ENCODE results near the gene IVL. TPM values are rescaled to one million over a fixed set of nuclear protein-coding genes. Genes with fewer than 3 reads are reported as not detected.
A peak's percentile ranks its signal among the peaks of the same experiment; 100 is the strongest.

Gene IVL
- 0.64 and 0.86 TPM in 2 replicates for polyA plus RNA-seq (2012; rRNA removed)
- 0.42 TPM in 2 replicates for polyA plus RNA-seq (2012; cell fraction: cytosol; rRNA removed)
- polyA plus RNA-seq (2012; cell fraction: nucleus; rRNA removed), result 0.83 and 1.1 TPM in 2 replicates

GRCh38 chr1:152907686-152908601 is at the start of gene IVL:
Gene IVL, plus strand, starts transcription at chr1:152908546. Its CDS starts 1,252 bp downstream, at chr1:152909798.
- TF ChIP-seq EP300 (IDR thresholded peaks at IDR 0.05; ENCODE audit: borderline replicate concordance in 1 of 2, low read depth in 1 of 2, low read length in 1 of 2), result no peak
- peak; percentile 50; the same call in 1 of the 2 replicates for TF ChIP-seq PBX3 (IDR thresholded peaks at IDR 0.05)
- H3K79me2 ChIP-seq (ENCODE audit: insufficient read depth), result no peaks in the 10 kb centered on the region
- H3K9ac ChIP-seq, result peak within 1 kb of the TSS; percentile 71; the same call in 1 of the 2 replicates
- no peaks in the 10 kb centered on the region for H3K27me3 ChIP-seq (ENCODE audit: insufficient read depth)
- peak within 1 kb of the TSS in 1 of 2 experiments; percentile 99; a peak in 2 of 4 replicates for H3K27ac ChIP-seq (ENCODE audit: low read depth in 2 of 2, low read length in 1 of 2)
- WGBS (ENCODE audit: low lambda C conversion rate), result 26% methylated on average over 4 of the region's 4 CpGs
- H3K4me2 ChIP-seq, result peak within 1 kb of the TSS; percentile 61
- peaks cover 0 to 30% of the 10 kb centered on the region in 2 experiments; a peak in 2 of 4 replicates for H3K4me1 ChIP-seq (ENCODE audit: control insufficient read depth in 1 of 2, insufficient read depth in 2 of 2, low read depth in 1 of 2, low read length in 1 of 2)
- no peaks in the 10 kb centered on the region for H3K36me3 ChIP-seq (replicated peaks in 1 of 2; ENCODE audit: control insufficient read depth in 1 of 2, insufficient read depth in 2 of 2, low read length in 1 of 2)
- ChIA-PET POLR2A (no interaction called here), CTCF (no interaction called here)
- H3K9me2 ChIP-seq, result no peaks in the 10 kb centered on the region
- peaks cover 35% of the 10 kb centered on the region for H3F3A ChIP-seq (replicated peaks; ENCODE audit: insufficient read depth)
- DNase-seq, result no peak
- H2AFZ ChIP-seq (ENCODE audit: low read depth), result peak within 1 kb of the TSS; percentile 73
- H3K4me3 ChIP-seq (ENCODE audit: low read depth in 2 of 2, low read length in 1 of 2), result no peak within 1 kb of the TSS; a peak in 1 of 4 replicates
- H3K9me3 ChIP-seq, result no peaks in the 10 kb centered on the region
- no peaks in the 10 kb centered on the region for H4K20me1 ChIP-seq (ENCODE audit: insufficient read depth)

GRCh38 chr1:152859696-152860095 is 48.6 kb upstream of the IVL start, which contains the start of gene LCE7A:
Gene LCE7A, plus strand, starts transcription at chr1:152859996. Its CDS starts 702 bp downstream, at chr1:152860698.
- 2% methylated on average over 3 of the region's 3 CpGs for WGBS (ENCODE audit: low lambda C conversion rate)
- no peak within 1 kb of the TSS for H3K4me2 ChIP-seq
- no peaks in the 10 kb centered on the region; the same call in 1 of the 2 replicates for H3K27me3 ChIP-seq (ENCODE audit: insufficient read depth)
- no peaks in the 10 kb centered on the region for H3K79me2 ChIP-seq (ENCODE audit: insufficient read depth)
- no peaks in the 10 kb centered on the region for H3K9me2 ChIP-seq
- no peaks in the 10 kb centered on the region for H3K36me3 ChIP-seq (replicated peaks in 1 of 2; ENCODE audit: control insufficient read depth in 1 of 2, insufficient read depth in 2 of 2, low read length in 1 of 2)
- H2AFZ ChIP-seq (ENCODE audit: low read depth), result no peak within 1 kb of the TSS
- ChIA-PET POLR2A (no interaction called here), CTCF (interaction anchor here (0.6 to 2.7 kb wide), 3 partner anchors 10 to 451 kb away, joined by 4 to 12 read pairs (median 5); no protein-coding TSS in a partner anchor)
- DNase-seq, result no peak
- TF ChIP-seq TCF12 (IDR thresholded peaks at IDR 0.05) (no peak), MXI1 (IDR thresholded peaks at IDR 0.05; ENCODE audit: low read depth, low read length) (no peak), FOXM1 (IDR thresholded peaks at IDR 0.05; ENCODE audit: low read depth) (no peak), GABPA (IDR thresholded peaks at IDR 0.05; ENCODE audit: low read depth) (no peak)
- no peak within 1 kb of the TSS for H3K4me3 ChIP-seq (ENCODE audit: low read depth in 2 of 2, low read length in 1 of 2)
- H3K9ac ChIP-seq, result no peak within 1 kb of the TSS
- H3K27ac ChIP-seq (ENCODE audit: low read depth in 2 of 2, low read length in 1 of 2), result no peak within 1 kb of the TSS
- no peaks in the 10 kb centered on the region for H3K9me3 ChIP-seq
- no peaks in the 10 kb centered on the region for H4K20me1 ChIP-seq (ENCODE audit: insufficient read depth)
- no peaks in the 10 kb centered on the region for H3K4me1 ChIP-seq (ENCODE audit: control insufficient read depth in 1 of 2, insufficient read depth in 2 of 2, low read depth in 1 of 2, low read length in 1 of 2)
- H3F3A ChIP-seq (replicated peaks; ENCODE audit: insufficient read depth), result no peaks in the 10 kb centered on the region

- CTCF ChIA-PET, result interaction anchor here (0.6 to 2.7 kb wide), 2 partner anchors 10 to 451 kb away, joined by 4 to 12 read pairs; no protein-coding TSS in a partner anchor
- no peak for DNase-seq
- 4% methylated on average over 3 of the region's 3 CpGs for WGBS (ENCODE audit: low lambda C conversion rate)
- no peak for TF ChIP-seq YY1 (IDR thresholded peaks at IDR 0.05; ENCODE audit: low read depth)
- no peak for TF ChIP-seq REST (IDR thresholded peaks at IDR 0.05; ENCODE audit: low read depth, low read length)
- no peak for TF ChIP-seq CTCF (IDR thresholded peaks at IDR 0.05)
- no peak for TF ChIP-seq EZH2phosphoT487 (IDR thresholded peaks at IDR 0.05; ENCODE audit: borderline replicate concordance, low read depth)
- TF ChIP-seq NFIC (IDR thresholded peaks at IDR 0.05; ENCODE audit: borderline replicate concordance), result no peak
- no peak for TF ChIP-seq CHD2 (IDR thresholded peaks at IDR 0.05; ENCODE audit: low read length, partially characterized antibody)
Observed at GRCh38 chr1:152860129-152860528, 48.2 kb upstream of the IVL start.

More at GRCh38 chr1:152860129-152860528, 48.2 kb upstream of the IVL start:
- H3K4me1 ChIP-seq (ENCODE audit: control insufficient read depth in 1 of 2, insufficient read depth in 2 of 2, low read depth in 1 of 2, low read length in 1 of 2), result no peaks in the 10 kb centered on the region
- no peaks in the 10 kb centered on the region for H3K79me2 ChIP-seq (ENCODE audit: insufficient read depth)
- H3K36me3 ChIP-seq (replicated peaks in 1 of 2; ENCODE audit: control insufficient read depth in 1 of 2, insufficient read depth in 2 of 2, low read length in 1 of 2), result no peaks in the 10 kb centered on the region
- no peaks in the 10 kb centered on the region for H3F3A ChIP-seq (replicated peaks; ENCODE audit: insufficient read depth)
- no peak overlapping the region for H2AFZ ChIP-seq (ENCODE audit: low read depth)
- H3K27ac ChIP-seq (ENCODE audit: low read depth in 2 of 2, low read length in 1 of 2), result no peak overlapping the region
- H3K9ac ChIP-seq, result no peak overlapping the region
- H3K27me3 ChIP-seq (ENCODE audit: insufficient read depth), result no peaks in the 10 kb centered on the region; the same call in 1 of the 2 replicates
- no peaks in the 10 kb centered on the region for H3K9me3 ChIP-seq
- H4K20me1 ChIP-seq (ENCODE audit: insufficient read depth), result no peaks in the 10 kb centered on the region
- no peaks in the 10 kb centered on the region for H3K9me2 ChIP-seq
- POLR2A ChIA-PET, result no interaction called here
- no peak overlapping the region for H3K4me2 ChIP-seq
- H3K4me3 ChIP-seq (ENCODE audit: low read depth in 2 of 2, low read length in 1 of 2), result no peak overlapping the region
